ENCODE measurements around the gene ZYG11B.
"Not testable (repeated sequence)": the region's sequence is repeated elsewhere in the genome, so short reads cannot be mapped to it uniquely, and the experiment has no call there.

Gene ZYG11B

DNA sequence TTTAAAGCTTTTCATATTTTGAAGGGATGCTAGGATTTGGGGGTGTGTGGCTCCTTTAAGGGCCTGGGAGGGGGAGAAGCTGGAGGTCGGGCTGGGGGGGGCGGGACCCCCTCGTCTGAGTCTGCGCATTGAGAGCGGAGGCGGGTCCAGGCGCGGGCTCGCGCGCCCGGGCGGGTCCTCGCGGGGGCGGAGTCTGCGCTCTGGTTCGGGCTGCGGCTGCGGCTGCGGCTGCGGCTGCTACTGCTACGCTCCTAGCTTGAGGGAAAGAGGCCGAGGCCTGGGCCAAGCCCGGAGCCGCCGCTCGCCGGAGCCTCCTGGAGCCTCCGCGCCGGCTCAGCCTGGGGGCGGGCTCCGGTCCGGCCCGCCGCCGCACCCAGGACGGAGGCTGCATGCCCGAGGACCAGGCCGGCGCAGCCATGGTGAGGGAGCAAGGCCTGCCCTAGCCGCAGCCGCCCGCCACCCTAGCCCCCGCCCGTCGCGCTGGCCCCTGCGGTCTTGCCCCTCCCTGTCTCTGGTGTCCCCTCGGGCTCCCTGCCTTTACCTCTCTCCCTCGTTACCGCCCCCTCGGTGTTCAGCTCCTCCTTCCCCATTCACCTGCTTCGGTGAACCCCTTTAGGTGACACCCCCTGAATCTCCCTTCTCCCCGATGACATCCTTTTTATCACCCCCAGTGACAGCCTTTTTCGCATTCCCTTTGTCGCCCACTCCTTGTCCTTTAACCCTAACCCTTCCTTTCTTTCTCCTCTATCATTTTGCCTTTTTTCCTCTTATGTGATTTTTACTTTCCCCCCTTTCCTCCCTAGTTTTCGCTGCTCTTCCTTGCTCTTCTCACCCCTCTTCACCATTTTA is at the start of gene ZYG11B:
ZYG11B (plus strand) TSS at position 189 of the 849 bp plus-strand sequence; CDS start at position 390, 201 bp downstream.
- peak; percentile 87 for DNase-seq

DNA sequence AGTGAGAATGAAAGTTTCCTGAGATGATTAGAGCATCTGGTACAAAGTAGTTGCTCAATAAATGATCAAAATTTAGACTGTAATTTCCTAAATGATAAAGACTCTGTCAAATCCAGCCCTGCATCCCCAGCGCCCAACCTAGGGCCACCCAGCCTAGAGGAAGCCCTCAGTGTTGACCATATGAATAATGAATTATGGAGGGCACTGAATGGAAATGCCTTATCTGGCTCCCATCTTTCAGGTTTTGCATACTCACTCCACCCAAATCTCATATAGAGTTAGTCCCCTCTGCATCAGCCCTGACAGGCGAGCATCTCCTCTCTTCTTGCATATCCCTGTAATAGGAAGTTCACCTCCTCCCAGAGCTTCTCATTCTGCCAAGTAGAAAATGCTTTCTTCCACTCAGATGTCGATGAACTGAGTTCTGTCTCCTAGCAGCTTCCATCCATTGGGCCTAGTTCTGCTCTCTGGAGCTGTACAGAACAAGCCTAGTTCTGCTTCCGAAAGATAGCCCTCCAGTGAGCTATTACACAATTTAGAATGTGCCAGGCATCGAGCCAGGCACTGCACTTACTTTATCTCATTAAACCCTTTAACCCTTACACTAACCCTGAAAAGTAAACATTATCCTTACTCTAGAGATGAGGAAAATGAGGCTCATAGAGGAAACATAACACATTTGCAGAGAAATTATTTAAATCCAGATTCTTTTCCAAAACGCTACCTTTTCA is 49.0 kb upstream of the ZYG11B start:
- no peak for DNase-seq

DNA sequence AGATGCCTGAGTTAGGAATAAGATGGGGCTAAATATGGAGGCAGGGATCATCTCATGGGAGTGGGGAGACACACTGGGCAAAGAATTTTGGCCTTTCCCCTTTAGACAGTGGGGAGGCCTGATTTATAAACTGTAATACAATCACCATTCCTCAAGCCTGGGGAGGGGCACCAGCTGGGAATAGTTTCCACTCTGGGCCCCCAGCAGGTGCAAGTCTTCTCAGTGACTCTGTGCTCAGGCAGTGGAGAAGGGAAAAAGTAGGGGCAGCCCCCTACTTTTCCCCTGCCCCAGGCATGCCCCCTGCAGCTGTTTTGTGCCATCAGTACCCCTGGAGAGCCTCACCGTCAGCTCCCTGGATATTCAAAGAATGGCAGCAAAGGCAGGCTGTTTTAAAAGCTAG is 47.2 kb upstream of the ZYG11B start:
- DNase-seq = no peak

DNA sequence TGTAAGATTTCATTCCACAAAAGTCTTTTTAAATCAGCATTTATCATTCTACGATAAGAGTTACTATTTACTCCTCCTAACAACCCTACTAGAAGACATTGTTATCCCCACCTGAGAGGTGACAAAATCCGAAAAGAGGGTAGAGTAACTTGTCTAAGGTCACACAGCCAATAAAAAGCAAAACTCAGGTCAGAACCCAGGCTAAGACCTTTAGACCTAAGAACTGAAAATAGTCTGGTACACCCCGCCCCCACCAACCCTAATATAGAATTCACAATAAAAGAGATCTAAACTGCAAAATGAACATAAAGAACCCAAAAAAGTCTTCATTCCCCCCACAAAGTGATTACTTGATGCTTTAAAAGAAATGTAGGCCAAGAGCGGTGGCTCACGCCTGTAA is 46.8 kb upstream of the ZYG11B start:
- no peak for DNase-seq

DNA sequence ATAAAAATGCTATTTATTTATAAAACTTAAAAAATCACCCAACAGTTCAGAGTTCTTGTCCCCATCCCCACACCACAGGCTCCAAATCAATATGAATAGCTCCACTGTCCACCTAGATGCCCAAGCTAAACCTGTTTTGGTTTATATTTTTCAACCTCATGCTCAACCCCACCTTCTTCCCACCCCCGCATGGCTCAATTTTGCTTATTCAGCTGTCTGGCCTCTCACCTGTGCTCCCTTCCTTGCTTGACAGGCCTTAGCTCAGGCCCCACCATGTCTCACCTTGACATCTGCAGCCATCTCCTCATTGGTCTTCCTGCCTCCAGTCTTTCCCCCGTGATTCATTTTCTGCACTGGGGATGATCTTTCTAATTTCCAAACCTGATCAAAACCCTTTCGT is 45.9 kb upstream of the ZYG11B start:
- DNase-seq = no peak

DNA sequence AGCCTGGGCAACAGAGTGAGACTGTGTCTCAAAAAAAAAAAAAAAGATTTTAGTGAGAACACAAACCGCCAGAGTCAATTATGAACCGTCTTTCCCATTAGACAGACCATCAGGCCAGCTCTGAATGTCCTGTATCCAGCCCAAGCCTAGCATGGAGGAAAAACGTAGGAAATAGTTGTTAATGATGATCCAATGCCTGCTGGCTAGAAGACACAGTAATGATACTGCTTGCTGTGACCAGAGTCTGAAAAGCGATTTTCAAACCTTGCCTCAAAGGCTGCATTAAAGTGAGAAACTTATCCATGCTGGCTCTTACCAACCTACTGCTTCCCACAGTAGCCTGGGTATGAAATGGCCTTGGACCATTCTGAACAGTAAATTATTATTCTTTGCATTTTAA is 45.1 kb upstream of the ZYG11B start:
- no peak for DNase-seq

DNA sequence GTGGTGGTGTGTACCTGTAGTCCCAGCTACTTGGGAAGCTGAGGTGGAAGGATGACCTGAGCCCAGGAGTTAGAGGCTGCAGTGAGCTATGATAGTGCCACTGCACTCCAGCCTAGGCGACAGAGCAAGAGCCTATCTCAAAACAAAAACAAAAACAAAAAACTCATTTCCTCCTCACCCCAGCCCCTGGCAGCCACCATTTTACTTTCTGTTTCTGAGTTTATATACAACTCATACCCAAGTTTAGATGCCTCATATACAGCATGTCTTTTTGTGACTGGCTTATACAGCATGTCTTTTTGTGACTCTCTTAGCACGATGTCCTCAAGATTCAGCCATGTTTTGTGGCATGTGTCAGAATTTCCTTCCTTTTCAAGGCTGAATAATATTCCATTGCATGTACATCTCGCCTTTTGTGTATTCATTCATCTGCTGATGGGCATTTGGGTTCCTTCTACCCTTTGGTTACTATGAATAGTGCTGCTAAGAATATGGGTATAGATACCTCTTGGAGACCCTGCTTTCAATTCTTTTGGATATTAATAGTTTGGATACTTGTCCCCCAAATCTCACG is 42.8 kb upstream of the ZYG11B start:
- DNase-seq = no peak

DNA sequence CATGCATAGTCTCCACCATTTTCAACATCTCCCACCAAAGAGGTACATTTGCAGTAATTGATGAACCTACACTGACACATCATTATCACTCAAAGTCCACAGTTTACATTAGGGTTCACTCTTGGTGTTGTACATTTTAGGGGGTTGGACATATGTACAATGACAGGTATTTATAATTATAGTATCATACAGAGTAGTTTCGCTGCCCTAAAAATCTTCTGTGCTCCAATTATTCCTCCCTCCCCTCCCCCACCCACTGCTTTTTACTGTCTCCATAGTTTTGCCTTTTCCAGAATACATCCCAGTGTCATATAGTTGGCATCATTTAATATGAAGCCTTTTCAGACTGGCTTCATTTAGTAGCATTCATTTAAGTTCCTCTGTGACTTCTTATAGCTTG is 41.7 kb upstream of the ZYG11B start:
- no peak for DNase-seq

DNA sequence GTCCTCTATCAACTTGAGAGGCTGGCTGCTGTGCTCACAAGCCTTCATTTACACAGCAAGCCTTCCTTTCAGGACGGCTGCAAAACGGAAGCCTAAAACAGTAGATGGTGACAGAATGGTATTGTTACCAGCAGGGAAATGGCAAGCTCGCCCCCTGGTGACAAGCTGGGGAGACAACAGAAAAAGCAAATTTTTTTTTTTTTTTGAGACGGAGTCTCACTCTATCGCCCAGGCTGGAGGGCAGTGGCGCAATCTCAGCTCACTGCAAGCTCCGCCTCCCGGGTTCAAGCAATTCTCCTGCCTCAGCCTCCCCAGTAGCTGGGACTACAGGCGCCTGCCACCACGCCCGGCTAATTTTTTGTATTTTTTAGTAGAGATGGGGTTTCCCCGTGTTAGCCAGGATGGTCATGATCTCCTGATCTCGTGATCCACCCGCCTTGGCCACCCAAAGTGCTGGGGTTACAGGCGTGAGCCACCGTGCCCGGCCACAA is 39.9 kb upstream of the ZYG11B start:
- DNase-seq = peak; percentile 78

DNA sequence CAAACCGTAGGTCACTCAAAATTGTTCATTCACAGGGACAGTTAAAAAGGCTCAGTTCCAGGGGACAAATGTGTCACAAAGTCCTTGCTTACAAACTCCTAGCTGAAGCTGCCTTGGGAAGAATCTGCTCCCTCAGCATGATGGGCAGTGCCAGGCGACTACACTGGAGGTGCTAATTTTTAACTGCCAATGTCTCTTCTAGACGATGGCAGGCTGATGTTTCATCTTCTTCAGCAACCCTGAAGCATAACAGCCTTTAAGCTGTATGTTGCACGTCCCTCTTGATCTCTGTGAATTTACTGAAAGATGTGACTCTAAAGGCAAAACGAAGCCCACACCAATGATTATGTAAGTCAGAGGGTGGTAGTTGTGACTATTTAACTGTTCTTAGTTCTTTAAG is 39.4 kb upstream of the ZYG11B start:
- DNase-seq = no peak

DNA sequence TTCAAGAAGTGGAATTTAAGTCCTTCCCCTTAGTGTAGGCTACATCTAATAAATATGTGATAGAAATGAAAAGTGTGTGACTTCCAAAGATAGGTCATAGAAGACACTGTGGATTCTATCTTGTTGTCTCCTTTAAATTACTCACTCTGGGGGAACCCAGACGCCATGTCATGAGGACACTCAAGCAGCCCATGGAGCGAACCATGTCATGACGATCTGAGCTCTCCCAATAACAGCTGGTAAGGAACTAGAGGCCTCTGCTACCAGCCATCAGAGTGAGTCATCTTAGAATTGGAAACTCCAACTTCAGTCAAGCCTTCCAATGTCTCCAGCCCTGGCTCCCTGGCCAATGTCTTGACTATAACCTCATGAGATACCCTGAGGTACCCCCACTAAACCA is 34.4 kb upstream of the ZYG11B start:
- no peak for DNase-seq

DNA sequence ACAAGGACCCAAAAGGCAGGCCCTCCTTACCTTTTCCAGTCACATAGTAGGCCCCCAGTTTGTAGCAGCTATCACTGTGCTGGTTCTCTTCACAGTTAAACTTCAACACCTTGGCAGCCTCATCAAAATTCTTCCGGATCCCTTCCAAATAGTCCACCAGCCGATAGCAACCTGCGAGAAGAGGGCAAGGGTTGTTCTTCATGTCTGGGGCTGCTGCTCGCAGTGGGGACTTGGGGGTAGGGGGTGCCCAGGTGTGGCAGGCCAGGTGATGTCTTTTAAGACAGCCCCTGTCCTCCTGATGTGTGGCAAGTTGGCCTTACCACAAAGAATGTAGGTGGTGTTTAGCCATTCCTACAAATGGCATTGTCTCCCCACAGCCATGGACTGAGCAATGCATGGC is 33.6 kb upstream of the ZYG11B start:
- DNase-seq = no peak

DNA sequence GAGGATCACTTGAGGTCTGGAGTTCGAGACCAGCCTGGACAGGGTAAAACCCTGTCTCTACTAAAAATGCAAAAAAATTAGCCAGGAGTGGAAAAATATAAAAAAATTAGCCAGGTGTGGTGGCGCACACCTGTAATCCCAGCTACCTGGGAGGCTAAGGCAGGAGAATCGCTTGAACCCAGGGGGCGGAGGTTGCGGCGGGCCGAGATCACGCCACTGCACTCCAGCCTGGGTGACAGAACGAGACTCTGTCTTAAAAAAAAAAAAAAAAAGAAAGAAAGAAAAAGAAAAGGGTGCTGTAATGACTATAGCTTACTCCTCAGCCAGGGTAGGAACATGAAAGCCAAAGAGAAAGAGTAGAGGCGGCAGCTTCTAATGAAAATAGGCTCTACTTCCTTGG is 32.9 kb upstream of the ZYG11B start:
- not testable (repeated sequence) for DNase-seq

DNA sequence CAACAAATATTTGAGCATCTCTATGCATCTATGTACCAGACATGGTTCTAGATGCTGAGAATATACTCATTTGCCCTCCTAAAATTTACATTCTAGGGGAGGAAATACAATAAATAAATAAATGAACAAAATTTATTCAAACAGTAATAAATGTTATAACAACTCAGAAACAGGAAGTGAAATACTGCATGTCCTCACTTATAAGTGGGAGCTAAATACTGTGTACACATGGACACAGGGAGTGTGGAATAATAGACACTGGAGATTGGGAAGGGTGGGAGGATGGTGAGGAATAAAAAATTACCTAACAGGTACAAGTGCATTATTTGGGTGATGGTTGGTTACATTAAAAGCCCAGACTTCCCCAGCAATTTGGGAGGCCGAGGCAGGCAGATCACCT is 32.4 kb upstream of the ZYG11B start:
- DNase-seq = no peak

DNA sequence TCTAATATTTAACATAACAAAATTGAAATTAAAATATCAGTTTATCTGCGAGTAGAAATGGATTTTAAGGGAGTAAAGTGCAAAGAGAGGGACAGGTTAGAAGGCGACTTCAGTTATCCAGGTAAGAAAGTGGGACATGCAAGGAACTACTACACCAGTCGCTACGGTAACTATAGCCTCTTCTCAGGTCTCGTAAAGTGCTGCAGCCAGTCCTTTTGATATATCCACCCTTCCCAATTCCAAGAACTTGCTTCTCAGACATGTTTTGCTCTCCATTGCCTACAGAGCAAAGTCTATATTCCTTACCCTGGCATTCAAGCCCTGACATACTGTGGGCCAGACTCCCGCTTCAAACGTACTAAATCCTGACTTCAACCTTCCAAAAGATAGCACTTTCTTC is 30.6 kb upstream of the ZYG11B start:
- no peak for DNase-seq

DNA sequence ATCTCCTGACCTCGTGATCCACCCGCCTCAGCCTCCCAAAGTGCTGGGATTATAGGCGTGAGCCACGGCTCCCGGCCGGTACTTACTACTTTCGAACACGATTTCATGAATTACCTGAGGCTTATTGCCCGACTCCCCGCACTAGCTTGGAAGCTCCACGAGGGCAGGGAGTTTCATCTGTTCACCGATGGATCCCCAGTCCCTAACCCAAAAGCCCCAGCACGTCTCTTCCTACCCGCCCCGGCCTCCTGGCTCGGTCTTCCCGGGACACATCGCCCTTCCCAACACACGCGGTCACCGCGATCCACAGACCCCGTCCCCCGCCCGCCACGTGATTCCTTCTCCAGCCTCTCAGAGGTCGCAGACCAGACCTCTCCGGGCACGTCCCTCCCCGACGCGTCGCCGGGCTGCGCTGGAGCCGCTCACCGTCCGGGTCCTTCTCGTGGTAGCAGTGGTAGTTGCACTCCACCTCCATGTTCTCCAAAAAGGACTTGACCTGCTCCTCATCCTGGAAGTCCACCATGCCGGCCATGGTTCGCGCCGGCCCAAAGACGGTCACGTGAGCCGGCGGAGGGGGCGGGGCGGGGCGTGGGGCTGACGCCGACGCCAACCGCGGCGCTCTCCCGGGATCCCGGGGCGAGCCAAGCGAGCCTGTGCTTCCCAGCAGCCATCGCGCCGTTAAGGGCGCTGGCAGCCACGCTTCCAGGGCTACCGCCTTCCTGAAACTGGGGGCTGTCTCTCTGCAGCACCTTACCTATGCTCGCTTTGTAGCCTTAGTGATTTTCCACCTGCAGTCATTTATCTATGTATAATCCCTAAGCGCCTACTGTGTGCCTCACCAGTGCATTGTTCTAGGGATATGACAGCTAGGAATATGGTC is 28.2 kb upstream of the ZYG11B start, which contains the start of gene COA7:
COA7 (minus strand) TSS at position 553 of the 880 bp plus-strand sequence; CDS start at position 532, 21 bp downstream.
- peak; percentile 92 for DNase-seq

DNA sequence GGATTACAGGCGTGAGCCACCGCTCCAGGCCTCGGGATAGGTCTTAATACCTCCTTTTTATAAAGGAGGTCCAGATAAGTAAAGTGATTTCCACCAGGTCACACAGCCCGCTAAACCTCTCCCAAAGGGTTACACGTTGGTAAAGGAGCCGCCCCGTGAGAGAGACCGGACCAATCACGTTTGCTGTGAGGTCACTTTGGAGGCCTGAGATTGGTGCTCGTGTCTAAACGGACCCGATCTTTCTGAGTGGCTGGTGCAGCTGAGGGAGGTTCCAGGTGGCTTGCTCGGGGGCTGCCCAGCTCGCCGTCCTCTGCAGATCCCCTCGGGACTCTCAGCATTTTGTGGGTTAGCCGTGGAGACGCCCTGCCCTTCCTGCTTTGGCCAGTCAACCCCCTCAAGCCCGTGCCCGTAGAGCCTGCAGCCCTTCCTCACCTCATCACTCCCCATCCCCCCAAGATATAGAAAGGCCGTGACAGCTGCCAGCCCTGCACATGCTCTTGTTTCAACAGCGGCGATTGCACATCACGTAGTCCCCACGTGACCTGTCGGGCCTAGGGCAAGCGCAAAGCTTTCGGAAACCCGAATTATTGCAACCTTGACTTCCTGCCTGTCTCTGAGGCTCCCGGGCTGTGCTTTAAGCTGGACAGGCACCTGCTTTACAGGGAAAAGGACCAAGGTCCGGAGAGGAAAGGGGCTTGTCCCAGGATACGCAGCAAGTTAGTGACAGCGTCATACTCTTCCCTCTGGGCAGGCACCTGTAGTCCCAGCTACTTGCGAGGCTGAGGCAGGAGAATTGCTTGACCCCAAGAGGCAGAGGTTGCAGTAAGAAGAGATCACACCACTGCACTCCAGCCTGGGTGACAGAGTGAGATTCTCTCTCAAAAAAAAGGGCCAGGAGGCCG is 23.1 kb upstream of the ZYG11B start:
- DNase-seq = peak; percentile 93

DNA sequence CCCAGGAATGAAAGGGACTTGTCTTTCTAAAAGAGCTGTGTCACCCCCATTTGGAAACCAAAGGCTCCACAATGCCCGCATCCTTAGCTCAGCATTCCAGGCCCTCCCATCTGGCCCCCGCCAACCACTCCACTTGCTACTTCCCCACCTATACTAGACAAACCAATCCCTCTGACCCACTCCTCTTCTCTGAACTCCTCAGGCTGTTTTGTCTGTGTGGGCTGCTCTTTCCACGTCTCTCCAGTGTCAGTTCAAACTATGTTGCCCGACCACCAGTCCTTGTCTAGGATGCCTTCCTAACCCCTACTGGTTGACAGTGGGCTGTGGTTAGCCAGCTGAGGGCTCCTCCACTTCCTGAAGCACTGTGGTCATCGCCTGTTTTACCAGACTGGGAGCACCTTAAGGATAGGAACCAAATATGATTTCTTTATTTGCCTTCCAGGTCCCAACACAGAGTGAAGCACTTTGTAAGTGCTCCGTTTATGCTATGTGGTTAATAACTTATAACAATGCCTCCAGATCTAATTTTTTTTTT is 20.1 kb upstream of the ZYG11B start:
- no peak for DNase-seq

DNA sequence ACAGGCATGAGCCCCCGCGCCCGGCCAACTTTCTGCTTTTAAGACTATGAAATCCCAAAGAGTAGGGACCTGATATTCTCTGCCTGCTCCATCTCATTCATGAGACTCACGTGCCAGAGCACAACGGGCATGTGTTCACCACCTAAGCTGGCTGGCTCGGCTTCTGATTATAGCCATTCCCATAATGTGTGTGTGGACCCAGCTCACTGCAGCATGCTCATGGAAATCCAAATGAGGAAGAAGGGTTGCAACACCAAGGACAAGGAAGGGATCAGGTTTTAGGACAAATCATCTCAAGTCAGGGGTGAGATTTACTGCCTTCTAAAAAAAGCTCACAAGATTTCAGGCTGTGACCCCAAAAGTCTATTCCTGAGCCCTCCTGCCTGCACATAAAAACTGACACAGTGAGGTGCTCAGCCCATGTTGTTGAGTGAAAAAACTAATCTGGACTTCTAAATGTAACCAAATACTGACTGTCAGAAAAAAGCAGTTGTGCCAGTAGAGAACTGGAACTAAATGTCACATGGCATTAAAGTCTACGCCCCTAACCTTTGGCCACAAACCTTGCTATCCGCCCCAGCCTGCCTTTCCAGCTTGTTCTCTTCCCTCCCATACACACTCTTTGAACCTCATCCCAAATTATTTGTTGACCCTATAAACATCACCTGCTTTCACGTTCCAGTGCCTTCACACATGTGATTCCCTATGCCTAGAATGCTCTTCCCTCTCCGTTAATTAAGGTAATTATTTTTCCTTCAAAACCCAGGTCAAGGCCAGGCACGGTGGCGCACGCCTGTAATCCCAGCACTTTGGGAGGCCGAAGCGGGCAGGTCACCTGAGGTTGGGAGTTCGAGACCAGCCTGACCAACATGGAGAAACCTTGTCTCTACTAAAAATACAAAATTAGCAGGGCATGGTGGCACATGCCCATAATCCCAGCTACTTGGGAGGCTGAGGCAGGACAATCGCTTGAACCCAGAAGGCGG is 19.0 kb upstream of the ZYG11B start:
- no peak for DNase-seq
